LNCAP (cell line): ENCODE measurements around the gene SLC25A36.

ENCODE experiments used
- TF ChIP-seq, protein P1 (sequence below): fragments of 450-650 bp; IDR thresholded peaks from 2 replicates; pipeline ENCODE4 v1.5.1; 2017; ENCODE audit warnings: mild to moderate bottlenecking

SLC25A36 gene

DNA sequence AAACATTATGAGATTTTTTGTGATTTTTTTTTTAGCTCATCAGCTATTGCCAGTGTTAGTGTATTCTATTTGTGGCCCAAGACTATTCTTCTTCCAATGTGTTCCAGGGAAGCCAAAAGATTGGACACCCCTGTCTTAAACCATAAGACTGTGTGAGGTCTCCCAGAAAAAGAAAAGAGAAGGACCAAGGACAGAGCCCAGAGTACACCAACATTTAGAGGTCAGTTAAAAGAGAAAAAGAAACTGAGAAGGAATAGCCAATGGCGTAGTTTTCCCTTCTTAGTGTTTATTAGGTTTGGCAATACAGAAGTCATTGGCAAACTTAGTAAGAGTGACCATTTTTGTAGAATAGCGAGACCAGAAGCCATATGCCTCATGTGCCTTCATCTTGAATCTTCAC, 36.1 kb upstream of the SLC25A36 start:
- TF ChIP-seq, protein P1, sequence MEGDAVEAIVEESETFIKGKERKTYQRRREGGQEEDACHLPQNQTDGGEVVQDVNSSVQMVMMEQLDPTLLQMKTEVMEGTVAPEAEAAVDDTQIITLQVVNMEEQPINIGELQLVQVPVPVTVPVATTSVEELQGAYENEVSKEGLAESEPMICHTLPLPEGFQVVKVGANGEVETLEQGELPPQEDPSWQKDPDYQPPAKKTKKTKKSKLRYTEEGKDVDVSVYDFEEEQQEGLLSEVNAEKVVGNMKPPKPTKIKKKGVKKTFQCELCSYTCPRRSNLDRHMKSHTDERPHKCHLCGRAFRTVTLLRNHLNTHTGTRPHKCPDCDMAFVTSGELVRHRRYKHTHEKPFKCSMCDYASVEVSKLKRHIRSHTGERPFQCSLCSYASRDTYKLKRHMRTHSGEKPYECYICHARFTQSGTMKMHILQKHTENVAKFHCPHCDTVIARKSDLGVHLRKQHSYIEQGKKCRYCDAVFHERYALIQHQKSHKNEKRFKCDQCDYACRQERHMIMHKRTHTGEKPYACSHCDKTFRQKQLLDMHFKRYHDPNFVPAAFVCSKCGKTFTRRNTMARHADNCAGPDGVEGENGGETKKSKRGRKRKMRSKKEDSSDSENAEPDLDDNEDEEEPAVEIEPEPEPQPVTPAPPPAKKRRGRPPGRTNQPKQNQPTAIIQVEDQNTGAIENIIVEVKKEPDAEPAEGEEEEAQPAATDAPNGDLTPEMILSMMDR = no peak

DNA sequence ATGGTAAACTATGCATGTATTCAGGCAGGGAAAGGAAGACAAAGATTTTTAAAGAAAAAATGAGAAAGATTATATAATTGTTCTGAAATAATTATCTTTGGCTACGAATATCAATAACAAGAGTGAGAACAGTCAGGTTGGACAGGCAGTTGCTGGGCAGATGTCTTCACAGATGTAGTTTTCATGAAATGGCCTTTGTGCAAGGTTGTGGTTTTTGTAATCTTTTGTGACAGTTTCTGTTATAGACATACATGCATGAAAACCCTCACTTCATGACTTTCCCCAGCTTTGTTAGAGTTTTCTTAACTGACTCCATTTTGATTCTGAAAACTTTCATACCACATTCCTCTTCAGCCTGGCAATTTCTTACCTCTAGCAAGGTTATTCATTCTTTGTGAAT, 34.9 kb upstream of the SLC25A36 start:
- TF ChIP-seq, protein P1 = no peak

DNA sequence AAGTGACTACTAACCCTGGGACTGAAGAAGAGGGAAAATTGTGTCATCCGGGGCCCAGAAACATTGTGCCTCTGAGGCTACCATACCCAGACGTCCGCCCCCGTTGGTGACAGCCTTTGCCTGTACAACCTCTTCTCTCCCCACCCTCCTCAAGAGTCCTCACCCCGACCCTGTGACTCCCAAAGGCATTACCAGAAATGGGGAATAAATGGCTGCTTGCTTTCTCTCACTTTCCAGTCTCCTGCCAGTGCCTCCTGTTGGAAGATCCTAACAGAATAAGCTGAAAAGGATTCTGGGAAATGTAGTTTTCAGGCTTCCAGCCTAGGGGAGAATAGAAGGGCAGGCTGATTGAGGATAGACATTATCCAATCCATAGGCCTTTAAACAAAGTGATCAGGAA, 30.8 kb upstream of the SLC25A36 start:
- TF ChIP-seq, protein P1 = peak; percentile 16; the same call in 1 of the 2 replicates

DNA sequence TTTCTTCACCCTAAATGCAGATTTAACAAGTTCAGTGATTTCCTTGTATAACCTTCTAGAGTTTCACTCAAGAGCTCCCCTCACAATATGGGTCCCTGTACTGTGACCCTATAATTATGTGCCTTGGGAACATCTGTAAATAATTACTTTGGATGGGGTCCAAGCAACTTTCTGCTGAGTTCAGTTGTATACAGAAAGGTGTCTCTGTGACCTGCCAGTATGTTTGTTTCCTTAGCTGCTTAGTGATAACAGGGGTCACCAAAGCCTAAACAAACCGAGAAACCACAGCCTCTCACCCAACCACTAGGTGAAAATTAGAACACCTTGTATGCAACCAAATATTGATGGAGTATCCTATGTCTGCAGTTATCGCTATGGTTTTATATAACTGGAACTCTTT, 29.8 kb upstream of the SLC25A36 start:
- TF ChIP-seq, protein P1 = no peak

DNA sequence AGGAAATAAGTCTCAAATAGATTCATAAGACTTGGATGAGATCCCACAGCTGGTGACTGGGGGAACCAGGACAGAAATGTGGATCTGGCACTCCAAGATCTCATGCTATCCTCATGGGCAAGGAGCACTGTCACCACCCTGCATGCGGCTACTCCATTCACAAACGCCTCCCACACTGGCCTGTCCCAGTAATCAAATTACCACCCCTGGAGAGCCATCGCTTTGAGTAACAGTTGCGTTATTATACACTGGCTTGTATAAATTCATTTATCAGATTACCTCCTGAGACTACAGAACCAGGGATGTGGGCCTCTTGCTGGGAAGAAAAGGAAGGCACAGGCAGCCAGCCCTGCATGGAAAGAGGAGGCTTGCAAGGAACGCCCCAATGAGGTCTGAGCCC, 27.9 kb upstream of the SLC25A36 start:
- TF ChIP-seq, protein P1 = no peak

DNA sequence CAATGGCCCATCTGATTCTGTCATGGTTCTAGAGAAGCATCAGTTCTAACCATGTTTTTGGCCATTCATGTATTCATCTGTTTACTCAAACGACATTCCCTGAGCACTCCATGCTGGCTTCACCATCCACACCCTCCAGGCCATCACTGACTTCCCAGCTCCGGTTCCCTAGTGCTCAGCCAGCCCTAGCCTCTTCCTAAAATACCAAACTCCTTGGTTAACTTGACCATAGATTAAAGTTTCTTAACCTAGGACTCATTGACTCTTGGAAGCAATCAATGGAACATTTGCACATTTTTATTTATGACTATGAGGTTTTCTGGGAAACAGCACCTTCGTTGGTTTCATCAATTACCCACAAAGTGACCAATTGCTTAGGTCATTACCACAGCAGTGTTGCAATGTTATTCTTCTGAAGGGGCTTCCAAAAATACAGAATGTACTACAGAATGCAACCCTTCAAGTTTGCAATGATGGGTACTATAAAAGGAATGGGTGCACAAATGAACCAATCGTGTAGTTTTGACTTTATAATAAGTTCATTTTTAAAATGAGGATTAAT, 27.2 kb upstream of the SLC25A36 start:
- TF ChIP-seq, protein P1 = no peak

DNA sequence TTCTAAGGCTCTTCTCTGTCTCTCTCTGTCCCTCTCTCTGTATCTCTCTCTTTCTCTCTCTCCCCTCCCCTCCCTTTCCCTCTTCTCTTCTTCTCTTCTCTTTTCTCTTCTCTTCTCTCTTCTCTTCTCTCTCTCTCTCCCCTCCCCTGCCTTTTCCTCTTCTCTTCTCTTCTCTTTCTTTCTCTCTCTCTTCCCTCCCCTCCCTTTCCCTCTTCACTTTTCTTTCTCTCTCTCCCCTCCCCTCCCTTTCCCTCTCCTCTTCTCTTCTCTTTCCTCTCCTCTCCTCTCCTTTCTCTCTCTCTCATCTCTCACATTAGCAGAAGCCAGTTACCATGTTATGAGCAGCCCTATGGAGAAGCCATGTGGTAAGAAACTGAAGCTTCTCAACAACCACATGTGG, 25.0 kb upstream of the SLC25A36 start:
- TF ChIP-seq, protein P1 = no peak

DNA sequence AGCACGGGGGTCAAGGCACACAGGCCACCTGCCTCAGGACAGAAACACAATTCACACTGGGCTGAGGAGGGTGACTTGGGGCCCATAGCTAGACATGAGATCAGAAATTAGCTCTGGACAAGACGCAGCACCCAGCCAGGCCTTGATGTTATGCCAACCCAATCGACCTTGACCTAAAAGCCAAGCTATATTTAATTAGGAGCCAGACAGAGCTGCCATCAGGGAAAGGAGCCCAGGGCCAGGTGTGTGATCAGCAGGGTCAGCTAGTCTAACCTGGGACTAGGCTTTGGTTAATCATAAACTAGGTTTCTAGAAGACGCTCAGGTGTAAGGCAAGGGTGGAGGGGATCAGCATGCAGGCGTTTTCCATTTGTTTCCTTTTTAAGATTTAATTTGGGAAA, 23.9 kb upstream of the SLC25A36 start:
- TF ChIP-seq, protein P1 = no peak
